GM19193 (cell line): Measurements from ENCODE around the gene TMTC1.

Experiments
- POLR2A ChIP-seq: IDR thresholded peaks from 4 replicates; pipeline ENCODE4 v1.6.1; 2011; ENCODE audit not compliant: insufficient read depth, insufficient read length; ENCODE audit errors: extremely low read depth

Gene TMTC1

DNA sequence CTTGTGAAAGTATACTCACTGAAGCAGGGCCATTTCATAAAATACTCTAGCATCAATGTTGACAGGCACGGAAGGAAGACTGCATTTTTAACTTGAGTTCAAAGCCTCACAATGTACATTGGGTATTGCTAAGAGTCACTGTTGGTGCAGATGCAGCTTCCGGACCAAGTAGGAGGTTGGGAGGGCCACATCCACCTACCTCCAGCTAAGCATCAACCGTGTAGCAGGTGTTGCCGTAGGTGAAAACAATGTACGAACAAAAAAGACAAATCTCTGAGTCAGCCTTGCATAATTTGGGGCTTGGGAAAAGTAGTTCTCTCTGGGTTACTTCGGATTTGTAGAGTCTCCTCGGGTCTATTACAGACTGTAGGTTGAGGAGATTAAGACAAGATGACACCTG, 48.1 kb downstream of the TMTC1 start:
- no peak for TF ChIP-seq POLR2A

DNA sequence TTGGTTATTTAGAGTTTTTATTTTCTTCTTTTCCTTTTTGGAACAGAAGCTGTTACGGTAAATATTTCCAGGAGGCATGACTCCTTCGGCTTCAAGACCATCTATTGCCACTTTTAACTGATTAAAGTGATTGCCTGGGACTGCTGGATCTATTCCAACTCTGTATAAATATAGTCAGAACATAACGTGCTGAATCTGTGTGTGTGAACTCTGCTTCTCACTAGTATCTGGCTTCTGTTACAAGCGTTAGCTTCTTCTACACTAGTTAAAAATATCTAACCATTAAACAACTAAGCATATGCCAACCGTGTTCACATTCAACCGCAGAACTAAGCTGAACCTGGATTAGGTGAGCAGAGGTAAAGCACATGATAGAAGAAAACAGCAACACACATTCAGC, 49.0 kb downstream of the TMTC1 start:
- no peak for TF ChIP-seq POLR2A

DNA sequence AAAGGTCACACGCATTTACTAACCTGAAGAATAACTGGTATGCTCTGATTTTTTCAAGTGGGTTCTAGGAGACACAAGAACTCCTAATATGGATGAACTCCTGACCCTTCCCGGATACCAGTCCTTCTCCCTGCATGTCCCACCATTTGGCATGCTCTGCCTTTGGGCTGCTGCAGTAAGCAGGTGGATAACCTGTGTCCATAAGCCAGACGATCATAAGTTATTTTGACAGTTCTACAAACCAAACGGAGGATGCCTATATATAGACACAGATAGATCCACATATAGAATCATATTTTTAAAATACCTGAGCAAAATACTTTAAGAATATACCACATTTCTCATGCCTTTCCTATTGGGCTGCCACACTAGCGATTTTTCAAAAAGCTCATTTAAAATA, 49.4 kb downstream of the TMTC1 start:
- no peak for TF ChIP-seq POLR2A

DNA sequence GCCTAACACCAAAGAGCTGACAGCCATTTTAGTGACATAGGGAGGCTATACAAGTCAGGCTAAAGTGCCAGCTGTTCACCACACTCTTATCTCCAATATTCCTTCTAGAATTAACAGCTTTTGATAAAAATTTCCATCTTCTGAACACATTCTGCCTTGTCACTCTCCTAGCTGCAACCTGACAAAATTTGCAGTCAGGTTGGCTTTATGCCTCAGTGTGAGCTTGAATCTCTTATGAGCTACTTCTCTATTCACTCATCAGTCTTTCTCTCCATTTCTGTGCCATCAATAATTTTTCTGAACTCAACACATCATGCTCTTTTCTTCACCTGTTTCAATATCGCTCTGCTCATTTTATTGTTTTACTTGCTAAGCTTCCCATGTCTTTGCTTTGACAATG, 50.2 kb downstream of the TMTC1 start:
- TF ChIP-seq POLR2A, result no peak

DNA sequence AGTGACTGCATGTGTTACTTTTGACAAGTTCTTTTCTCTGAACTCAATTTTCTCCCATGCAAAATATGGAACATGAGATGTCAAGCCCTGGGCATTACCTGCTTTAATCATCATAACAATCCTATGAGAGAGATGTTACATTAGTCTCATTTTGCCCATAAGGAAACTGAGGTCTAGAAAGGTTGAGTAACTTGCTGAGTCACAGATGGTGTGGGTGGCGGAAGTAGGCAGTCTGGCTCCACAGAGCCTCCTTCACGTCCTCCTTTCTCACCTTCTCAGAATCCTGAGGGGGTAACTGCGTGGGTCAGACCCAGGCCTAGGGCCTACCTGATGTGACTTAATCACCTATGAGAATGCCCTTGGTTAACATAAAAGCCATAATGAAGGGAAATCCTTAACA, 50.7 kb downstream of the TMTC1 start:
- TF ChIP-seq POLR2A, result no peak

DNA sequence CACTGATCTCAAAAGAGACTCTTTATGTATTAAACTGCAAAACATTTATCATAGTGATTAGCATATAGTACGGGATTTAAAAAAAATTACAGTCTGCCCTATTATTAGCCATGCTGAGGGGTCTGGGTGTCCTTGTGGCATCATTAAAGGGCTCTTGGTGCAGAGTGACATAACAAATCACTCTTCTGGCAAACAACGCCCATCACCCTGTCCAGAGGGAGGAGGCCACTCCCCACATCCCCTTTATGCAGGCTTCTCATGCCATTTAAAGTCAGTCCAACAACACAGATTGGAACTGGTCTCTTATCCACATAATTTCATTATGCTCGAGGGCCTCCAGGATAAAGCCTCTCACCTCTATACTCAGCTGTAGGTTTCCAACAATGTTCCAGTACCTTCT, 51.1 kb downstream of the TMTC1 start:
- TF ChIP-seq POLR2A, result no peak

DNA sequence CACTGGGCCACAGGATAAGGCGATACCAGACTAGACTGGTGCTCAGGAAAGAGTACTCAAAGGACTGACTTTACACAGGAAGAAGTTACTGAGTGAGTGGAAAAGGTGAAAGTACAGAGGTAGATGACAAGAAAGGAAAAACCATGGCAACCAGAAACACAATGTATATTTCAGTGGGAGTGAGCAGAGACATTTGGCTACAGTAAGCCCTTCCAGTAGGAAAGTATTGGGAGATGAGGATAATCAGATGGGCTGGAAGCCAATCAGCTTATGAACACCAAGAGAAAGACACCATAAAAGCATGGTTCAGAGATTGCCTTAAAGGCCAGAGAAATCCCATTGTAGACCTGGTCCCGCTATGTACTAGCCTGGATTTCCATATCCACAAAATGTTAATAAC, 51.6 kb downstream of the TMTC1 start:
- TF ChIP-seq POLR2A, result no peak

DNA sequence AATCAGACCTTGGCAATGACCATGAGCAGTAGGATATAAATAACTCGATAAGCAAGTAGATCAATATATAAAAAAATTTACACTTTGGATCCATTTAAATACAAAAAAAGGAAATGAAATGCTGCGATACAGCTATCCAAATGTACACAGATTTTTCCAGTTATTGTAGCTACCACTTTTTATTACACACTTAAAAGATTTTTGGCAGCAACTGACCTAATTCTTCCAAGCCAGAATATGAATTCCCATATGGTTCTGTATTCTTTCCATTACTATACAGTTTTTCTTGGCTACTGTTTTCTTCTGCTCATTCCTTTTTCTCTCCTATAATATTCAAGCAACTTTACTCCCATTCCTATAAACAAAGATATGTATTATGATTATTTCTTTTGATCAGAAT, 52.2 kb downstream of the TMTC1 start:
- no peak for TF ChIP-seq POLR2A

DNA sequence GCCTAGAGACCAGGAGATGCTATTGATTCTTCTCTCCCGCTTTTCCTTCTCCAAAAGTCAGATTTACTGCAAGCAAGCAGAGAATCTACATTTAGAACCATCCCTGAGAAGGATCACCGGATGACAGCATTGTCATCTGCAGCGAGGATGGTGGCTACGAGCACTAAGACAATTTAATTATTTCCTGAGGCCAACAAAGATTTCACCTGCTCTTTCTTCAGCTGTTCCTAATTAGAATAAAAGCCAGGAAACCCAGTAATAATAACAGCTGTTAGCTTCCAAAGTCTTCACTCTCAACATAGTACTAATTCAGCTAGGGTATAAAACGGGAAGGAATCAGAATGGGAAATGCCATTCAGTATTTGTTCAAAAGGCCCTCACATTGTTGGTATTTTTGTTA, 53.3 kb downstream of the TMTC1 start:
- TF ChIP-seq POLR2A, result no peak

DNA sequence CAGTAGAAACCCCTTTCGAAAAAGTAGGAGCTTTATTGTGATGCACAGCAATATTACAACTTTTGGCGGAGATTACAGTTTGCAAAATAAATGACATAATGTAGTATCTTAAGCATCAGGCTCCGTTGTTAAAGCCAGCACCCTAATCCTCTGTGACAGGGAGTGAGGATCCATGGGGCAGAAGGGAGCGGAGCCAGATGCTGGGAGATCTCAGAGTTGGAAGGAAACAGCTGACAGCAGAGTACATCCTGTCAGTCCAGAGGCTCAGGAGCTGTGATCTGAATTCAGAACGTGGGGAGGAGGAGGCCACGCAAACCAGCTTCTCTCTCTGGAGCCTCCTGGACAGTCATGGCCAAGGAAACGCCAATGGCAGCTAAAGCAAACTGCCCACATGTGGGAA, 55.7 kb downstream of the TMTC1 start:
- TF ChIP-seq POLR2A, result no peak

DNA sequence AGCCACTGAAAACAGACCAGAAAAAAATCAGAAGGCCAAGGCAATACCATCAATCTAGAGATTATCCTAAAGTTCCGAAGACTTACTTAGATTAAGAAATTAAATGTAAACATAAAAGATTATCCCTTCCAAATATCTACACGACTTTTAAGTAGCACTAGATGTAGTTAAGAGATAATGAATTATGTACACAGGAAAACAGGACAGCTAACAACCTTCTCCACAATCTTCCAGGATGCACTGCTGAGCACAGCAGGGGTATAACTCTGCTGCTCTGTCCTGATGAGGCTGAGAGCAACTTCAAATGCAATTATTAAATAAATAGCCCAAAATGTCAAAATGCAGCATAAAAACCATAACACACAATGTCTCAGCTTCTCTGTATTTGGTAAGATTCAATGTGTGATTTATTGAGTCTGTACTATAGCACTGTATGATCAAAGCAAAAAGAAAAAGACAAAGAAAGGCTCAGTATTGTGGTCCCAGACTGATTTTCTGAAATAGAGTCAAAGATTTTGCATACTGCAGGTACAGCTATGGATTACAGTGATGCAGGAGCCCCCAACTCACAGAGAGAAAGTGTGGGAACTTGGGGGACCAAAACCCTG, 56.9 kb downstream of the TMTC1 start:
- no peak for TF ChIP-seq POLR2A

DNA sequence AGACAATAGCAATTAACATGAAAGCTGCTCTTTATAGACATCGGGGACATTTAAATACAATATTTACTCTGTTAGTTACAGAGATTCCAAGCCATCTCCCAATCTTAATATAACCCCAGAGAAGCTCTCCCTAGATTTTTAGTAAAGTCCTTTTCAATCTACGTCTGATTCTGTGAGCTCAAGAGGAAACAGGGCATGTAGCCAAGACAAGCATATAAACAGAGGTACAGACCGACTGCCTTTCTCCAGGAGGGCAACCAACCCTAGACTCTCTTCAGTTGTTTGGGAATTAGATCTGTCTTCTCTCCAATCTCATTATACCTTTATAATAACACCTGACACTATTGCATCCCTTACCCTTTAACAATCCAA, 57.4 kb downstream of the TMTC1 start:
- no peak for TF ChIP-seq POLR2A

DNA sequence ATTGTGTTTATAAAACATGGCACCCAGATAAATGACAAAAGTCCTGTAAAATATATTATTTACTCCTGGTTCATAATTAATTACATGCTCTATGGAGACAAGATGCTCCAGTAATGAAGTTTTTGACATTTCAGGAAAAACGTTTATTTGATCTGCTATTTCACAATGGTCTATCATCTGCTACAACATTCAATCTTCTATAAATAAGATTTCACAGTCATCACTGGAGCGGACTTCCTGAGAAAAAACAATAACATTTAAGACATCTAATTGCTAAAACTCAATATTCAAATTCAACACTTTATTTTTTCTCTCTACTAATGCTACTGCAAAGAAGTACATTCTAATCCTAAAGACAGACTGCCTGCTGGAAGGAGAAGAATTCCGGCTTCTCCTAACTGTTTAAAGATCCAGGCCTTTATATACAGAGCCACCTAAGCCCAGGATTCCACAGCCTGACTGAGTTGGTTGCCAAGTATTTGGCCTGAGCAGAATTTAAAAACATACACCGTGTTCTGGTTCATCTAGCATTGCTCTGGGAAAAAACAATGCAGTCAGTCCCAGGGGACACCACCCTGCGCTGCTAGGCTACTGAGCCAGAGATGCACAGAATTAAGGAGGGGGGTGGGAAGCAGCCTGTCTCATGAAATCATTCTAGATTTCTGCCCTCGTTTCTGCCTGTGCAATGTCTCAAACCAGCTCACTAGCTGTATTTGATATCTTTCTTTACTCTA, 58.0 kb downstream of the TMTC1 start:
- TF ChIP-seq POLR2A, result no peak

DNA sequence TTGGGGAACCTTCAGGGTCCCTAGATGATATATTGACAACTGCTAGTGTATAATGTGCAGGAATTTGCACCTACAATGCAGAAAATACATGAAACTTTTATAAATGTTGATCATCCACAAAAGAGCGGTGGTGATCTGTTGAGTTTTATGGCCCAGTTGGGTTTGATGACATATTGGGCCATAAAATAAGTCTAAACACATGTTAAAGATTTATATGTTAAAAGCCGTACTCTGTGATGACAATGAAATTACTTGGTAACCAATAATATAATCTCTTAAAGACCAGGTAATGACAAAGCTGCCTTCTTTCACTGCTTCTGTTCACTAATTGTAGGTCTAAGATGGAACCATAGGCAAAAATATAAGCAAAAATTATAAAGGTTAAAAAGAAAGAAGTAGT, 61.6 kb downstream of the TMTC1 start:
- no peak for TF ChIP-seq POLR2A

DNA sequence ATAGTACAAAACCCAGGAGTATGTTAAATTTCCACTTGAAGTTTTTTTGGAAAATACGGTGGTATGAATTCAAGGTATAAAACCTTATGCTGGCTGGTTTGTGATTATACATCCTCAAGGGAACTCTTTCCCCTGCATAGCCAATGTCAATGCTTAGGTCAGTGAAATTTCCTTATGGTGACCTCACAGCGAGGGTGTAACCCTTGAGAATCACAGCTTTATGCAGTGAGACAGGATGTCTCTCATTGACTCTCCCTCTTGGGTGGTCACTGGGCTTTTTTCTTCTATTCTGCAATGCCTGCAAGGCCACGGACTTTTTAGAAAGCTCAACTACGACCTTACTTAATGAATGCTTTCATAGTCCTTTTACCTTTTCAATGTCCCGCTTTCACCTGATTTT, 64.4 kb downstream of the TMTC1 start:
- no peak for TF ChIP-seq POLR2A

DNA sequence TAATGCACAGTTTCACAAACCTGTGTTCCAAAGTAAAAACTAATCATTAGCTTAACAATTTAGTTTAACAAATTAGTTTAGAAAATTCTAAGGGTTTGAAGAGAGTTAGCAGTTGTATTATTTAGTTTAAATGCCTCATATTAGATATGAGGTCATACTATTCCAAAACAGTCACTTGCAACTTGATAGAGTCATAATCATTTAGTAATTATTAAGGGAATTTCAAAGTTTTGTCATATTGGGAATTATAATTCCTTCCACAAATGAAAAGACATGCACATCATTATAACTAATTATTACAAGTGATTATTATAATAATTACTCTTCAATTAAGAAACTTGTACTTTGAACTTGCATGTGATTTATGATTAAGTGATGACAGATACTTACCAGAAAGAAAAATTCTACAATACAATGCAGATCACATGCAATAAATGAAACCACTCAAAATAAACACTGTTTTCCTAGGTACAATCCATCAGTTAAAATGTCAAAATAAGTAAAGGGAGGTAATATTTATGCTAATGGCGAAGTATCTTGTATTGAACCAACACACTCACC, 66.1 kb downstream of the TMTC1 start:
- no peak for TF ChIP-seq POLR2A

DNA sequence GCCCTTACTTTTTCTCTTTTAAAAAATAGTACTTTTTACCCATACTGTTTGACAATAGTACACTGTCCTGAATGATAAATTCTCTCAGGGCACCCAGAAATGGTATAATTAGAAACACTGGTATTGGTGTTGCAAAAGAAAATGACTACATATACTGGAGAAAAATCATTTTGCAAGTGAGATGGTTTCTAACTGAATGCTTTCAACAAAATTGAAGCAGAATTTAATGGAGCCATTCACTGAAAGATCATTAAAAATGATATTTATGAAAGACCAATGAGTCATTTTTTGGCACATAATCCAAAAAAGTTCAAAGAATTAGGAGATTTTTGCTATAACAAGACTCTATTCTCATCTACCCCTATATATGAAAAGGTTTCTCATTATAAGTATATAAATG, 68.8 kb downstream of the TMTC1 start:
- TF ChIP-seq POLR2A, result no peak

DNA sequence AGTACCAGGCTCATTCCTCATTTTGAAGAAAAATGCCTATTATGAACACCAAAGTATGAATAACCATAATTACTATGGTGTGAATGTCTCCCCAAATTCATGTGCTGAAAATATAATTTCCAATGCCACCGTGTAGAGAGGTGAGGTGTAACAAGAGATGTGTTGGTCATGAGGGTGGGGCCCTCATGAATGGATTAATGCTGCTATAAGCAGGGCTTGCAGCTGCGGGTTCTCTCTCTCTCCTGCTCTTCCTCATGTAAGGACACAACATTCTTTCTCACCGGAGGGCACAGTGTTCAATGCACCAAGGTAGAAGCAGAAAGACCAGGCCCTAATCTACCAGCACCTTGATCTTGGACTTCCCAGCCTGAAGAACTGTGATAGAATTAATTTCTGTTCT, 70.0 kb downstream of the TMTC1 start:
- TF ChIP-seq POLR2A, result no peak

DNA sequence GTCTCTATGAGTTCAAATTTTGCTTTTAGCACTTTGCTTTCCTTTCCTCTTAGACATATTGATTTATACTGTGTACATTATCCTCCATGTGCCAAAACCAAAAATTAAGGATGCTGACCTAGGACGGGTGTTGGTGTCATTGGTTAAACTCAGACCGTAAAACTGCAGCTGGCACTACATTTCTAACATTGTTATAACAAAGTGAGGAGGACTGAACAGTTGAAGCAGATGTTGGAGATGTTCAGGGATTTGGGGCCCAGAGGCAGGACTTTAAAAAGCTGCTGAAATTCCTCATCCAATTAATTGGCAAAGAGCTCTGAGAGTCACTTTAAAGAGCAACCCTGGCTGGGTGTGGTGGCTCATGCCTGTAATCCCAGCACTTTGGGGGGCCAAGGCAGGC, 72.4 kb downstream of the TMTC1 start:
- TF ChIP-seq POLR2A, result no peak
